HEK293 (cell line): ENCODE measurements around the gene COL7A1.

Experiments
- CTCF ChIA-PET: fragments of 350-600 bp; formaldehyde crosslinking; extraction: SDS; loops from one replicate; lab custom pipeline; 2021; ENCODE audit warnings: antibody characterized with exemption; lab: Yijun Ruan, JAX
- POLR2A ChIA-PET: fragments of 300-600 bp; formaldehyde crosslinking; extraction: SDS; loops from one replicate; lab custom pipeline; 2020; ENCODE audit warnings: antibody characterized with exemption, inconsistent platforms; lab: Yijun Ruan, JAX
- H3K27ac ChIP-seq: fragments of 200-500 bp; sonication (Bioruptor generic); 2 replicates; pipeline ENCODE4 v1.5.1; 2014; ENCODE audit warnings: low read depth, low read length, control low read depth, inconsistent platforms; ENCODE audit errors: extremely low read depth
- H3K36me3 ChIP-seq, 2 experiments: fragments of 200-500 bp in 1 of 2; sonication (Bioruptor generic) in 1 of 2; 1 replicate in 1 of 2; 2 replicates in 1 of 2; pipeline ENCODE4 v1.5.1; 2014 to 2017; ENCODE audit warnings: inconsistent platforms in 2 of 2, low read length in 2 of 2; ENCODE audit not compliant: control insufficient read depth in 2 of 2, insufficient read depth in 1 of 2
- H3K4me1 ChIP-seq: fragments of 200-500 bp; sonication (Bioruptor generic); 2 replicates; pipeline ENCODE4 v1.5.1; 2014; ENCODE audit warnings: mild to moderate bottlenecking, low read length, inconsistent platforms; ENCODE audit not compliant: control insufficient read depth, insufficient read depth
- H3K4me3 ChIP-seq: 2 replicates; pipeline ENCODE4 v1.5.1; 2011; ENCODE audit warnings: low read depth, mild to moderate bottlenecking, control low read depth, low read length, moderate library complexity
- H3K9me3 ChIP-seq: fragments of 200-500 bp; sonication (Bioruptor generic); 2 replicates; pipeline ENCODE4 v1.5.1; 2014; ENCODE audit warnings: low read depth, low read length, inconsistent platforms; ENCODE audit not compliant: control insufficient read depth, insufficient read depth
- EGR2 ChIP-seq: fragments of 450-650 bp; formaldehyde crosslinking; IDR thresholded peaks from 2 replicates; pipeline ENCODE4 v1.5.1; 2016; ENCODE audit warnings: low read depth, missing biosample characterization, missing genetic modification characterization
- HOXD13 ChIP-seq: sonication (generic); formaldehyde crosslinking; IDR thresholded peaks from 2 replicates; pipeline ENCODE4 v1.8.0; 2022; ENCODE audit warnings: missing genetic modification reagents, borderline replicate concordance
- KLF1 ChIP-seq: fragments of 450-650 bp; formaldehyde crosslinking; IDR thresholded peaks from 2 replicates; pipeline ENCODE4 v1.5.1; 2016; ENCODE audit warnings: missing biosample characterization, missing genetic modification characterization
- KLF9 ChIP-seq: fragments of 450-650 bp; formaldehyde crosslinking; IDR thresholded peaks from 2 replicates; pipeline ENCODE4 v1.5.1; 2016; ENCODE audit warnings: missing biosample characterization, missing genetic modification characterization, low read depth
- MZF1 ChIP-seq: fragments of 450-650 bp; formaldehyde crosslinking; IDR thresholded peaks from 2 replicates; pipeline ENCODE4 v1.5.1; 2017; ENCODE audit warnings: missing biosample characterization, missing genetic modification characterization, borderline replicate concordance
- PRDM1 ChIP-seq: fragments of 450-650 bp; formaldehyde crosslinking; IDR thresholded peaks from 2 replicates; pipeline ENCODE4; 2016; ENCODE audit warnings: missing biosample characterization, missing genetic modification characterization
- TRIM28 ChIP-seq: IDR thresholded peaks from 2 replicates; pipeline ENCODE4 v1.6.1; 2011; ENCODE audit warnings: low read length, control low read depth, borderline replicate concordance
- ZNF114 ChIP-seq: fragments of 450-650 bp; formaldehyde crosslinking; IDR thresholded peaks from 2 replicates; pipeline ENCODE4 v1.5.0; 2017; ENCODE audit warnings: missing biosample characterization, missing genetic modification characterization
- ZNF140 ChIP-seq: fragments of 450-650 bp; formaldehyde crosslinking; IDR thresholded peaks from 2 replicates; pipeline ENCODE4 v1.5.1; 2016; ENCODE audit warnings: missing biosample characterization, missing genetic modification characterization
- ZNF211 ChIP-seq: fragments of 450-650 bp; formaldehyde crosslinking; IDR thresholded peaks from 2 replicates; pipeline ENCODE4 v1.5.1; 2016; ENCODE audit warnings: low read depth, missing biosample characterization, missing genetic modification characterization
- ZNF24 ChIP-seq: fragments of 450-650 bp; formaldehyde crosslinking; IDR thresholded peaks from 2 replicates; pipeline ENCODE4 v1.5.1; 2016; ENCODE audit warnings: missing biosample characterization, missing genetic modification characterization
- ZNF324 ChIP-seq: fragments of 450-650 bp; formaldehyde crosslinking; IDR thresholded peaks from 2 replicates; pipeline ENCODE4 v1.5.1; 2016; ENCODE audit warnings: missing biosample characterization, missing genetic modification characterization
- ZNF341 ChIP-seq: fragments of 450-650 bp; formaldehyde crosslinking; IDR thresholded peaks from 2 replicates; pipeline ENCODE4; 2016; ENCODE audit warnings: low read depth, missing biosample characterization, missing genetic modification characterization
- ZNF350 ChIP-seq: fragments of 450-650 bp; formaldehyde crosslinking; IDR thresholded peaks from 2 replicates; pipeline ENCODE4 v1.5.0; 2017; ENCODE audit warnings: missing biosample characterization, mild to moderate bottlenecking, missing genetic modification characterization
- ZNF404 ChIP-seq: fragments of 450-650 bp; formaldehyde crosslinking; IDR thresholded peaks from 2 replicates; pipeline ENCODE4 v1.5.1; 2017; ENCODE audit warnings: missing biosample characterization, missing genetic modification characterization
- ZNF423 ChIP-seq: fragments of 450-650 bp; formaldehyde crosslinking; IDR thresholded peaks from 2 replicates; pipeline ENCODE4 v1.5.1; 2016; ENCODE audit warnings: missing biosample characterization, missing genetic modification characterization
- ZNF473 ChIP-seq: fragments of 450-650 bp; formaldehyde crosslinking; IDR thresholded peaks from 2 replicates; pipeline ENCODE4 v1.5.1; 2017; ENCODE audit warnings: missing biosample characterization, missing genetic modification characterization
- ZNF514 ChIP-seq: fragments of 450-650 bp; formaldehyde crosslinking; IDR thresholded peaks from 2 replicates; pipeline ENCODE4 v1.5.1; 2016; ENCODE audit warnings: missing biosample characterization, missing genetic modification characterization
- ZNF521 ChIP-seq: fragments of 450-650 bp; formaldehyde crosslinking; IDR thresholded peaks from 2 replicates; pipeline ENCODE4 v1.5.1; 2017; ENCODE audit warnings: missing biosample characterization, mild to moderate bottlenecking, missing genetic modification characterization
- ZNF571 ChIP-seq: fragments of 450-650 bp; formaldehyde crosslinking; IDR thresholded peaks from 2 replicates; pipeline ENCODE4 v1.5.0; 2017; ENCODE audit warnings: missing biosample characterization, missing genetic modification characterization
- ZNF621 ChIP-seq: fragments of 450-650 bp; formaldehyde crosslinking; IDR thresholded peaks from 2 replicates; pipeline ENCODE4 v1.5.1; 2017; ENCODE audit warnings: missing biosample characterization, missing genetic modification characterization
- ZNF623 ChIP-seq: fragments of 450-650 bp; formaldehyde crosslinking; IDR thresholded peaks from 2 replicates; pipeline ENCODE4 v1.5.1; 2016; ENCODE audit warnings: missing biosample characterization, missing genetic modification characterization
- ZNF624 ChIP-seq: fragments of 450-650 bp; formaldehyde crosslinking; IDR thresholded peaks from 2 replicates; pipeline ENCODE4 v1.5.1; 2017; ENCODE audit warnings: missing biosample characterization, missing genetic modification characterization
- ZNF639 ChIP-seq: fragments of 450-650 bp; formaldehyde crosslinking; IDR thresholded peaks from 2 replicates; pipeline ENCODE4 v1.5.1; 2016; ENCODE audit warnings: missing biosample characterization, missing genetic modification characterization
- ZNF664 ChIP-seq: fragments of 450-650 bp; formaldehyde crosslinking; IDR thresholded peaks from 2 replicates; pipeline ENCODE4 v1.5.1; 2016; ENCODE audit warnings: missing biosample characterization, missing genetic modification characterization
- ZSCAN30 ChIP-seq: fragments of 450-650 bp; IDR thresholded peaks from 2 replicates; pipeline ENCODE4 v1.5.1; 2018; ENCODE audit warnings: missing biosample characterization, mild to moderate bottlenecking, missing genetic modification characterization, moderate library complexity
- TF ChIP-seq, protein P1 (sequence below): fragments of 450-650 bp; formaldehyde crosslinking; IDR thresholded peaks from 2 replicates; pipeline ENCODE4 v1.5.1; 2016; ENCODE audit warnings: missing biosample characterization, missing genetic modification characterization
- TF ChIP-seq, protein P2 (sequence below): fragments of 450-650 bp; IDR thresholded peaks from 2 replicates; pipeline ENCODE4 v1.5.1; 2018; ENCODE audit warnings: missing biosample characterization, missing genetic modification characterization

COL7A1 gene

DNA sequence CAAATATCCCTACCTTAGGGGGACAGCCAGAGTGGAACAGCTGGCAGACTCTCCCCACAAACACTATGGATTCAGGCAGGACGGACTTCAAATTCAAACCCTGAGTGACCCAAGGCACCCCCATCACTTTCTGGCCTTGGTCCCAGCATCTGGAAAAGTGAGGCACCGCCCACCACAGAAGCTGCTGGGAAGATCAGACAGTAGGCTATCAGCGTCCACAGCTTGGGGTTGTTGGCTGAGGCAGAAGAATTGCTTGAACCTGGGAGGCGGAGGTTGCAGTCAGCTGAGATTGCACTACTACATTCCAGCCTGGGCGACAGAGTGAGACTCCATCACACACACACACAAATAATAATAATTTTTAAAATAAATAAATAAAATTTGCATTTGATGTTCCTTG is 47.0 kb downstream of the COL7A1 start:
- no peaks in the 10 kb centered on the region for H3K9me3 ChIP-seq
- H3K4me1 ChIP-seq = no peaks in the 10 kb centered on the region
- no peak overlapping the region for H3K4me3 ChIP-seq
- peaks cover 0 to 18% of the 10 kb centered on the region in 2 experiments; a peak in 1 of 3 replicates for H3K36me3 ChIP-seq
- ChIA-PET CTCF (interaction anchor here (0.7 to 3.0 kb wide), 6 partner anchors 8 to 147 kb away, joined by 3 to 47 read pairs (median 4); no protein-coding TSS in a partner anchor), POLR2A (no interaction called here)
- H3K27ac ChIP-seq = no peak overlapping the region
- TF ChIP-seq ZNF571 (no peak), TRIM28 (no peak)

DNA sequence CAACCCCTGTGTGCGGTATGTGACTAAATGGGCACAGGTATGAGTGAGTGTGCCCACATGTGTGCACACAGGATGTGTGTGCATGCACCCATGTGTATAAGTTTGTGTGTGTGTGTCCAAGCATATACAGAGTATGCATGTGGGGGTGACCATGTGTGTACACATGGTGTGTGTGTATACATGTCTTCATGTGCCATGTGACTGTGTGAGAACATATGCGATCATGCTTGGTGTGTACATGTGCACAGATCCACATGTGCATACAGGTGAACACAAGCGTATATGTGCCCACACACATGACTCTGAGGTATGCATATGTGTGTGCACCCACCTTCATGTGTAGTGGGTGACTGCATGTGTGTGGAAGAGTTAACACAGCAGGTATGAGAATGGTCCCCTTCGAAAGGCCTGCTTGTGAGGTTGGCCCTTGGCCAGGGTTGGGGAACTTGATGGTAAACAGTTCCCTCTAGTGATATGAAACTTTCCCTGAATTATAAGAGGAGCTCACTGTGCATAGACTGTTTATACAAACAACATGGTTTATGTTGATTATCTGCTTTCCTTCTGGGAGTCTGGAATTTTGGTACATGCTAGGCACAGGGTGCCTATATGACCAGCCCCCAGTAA is 48.8 kb downstream of the COL7A1 start:
- H3K4me3 ChIP-seq = no peak overlapping the region
- ChIA-PET POLR2A (no interaction called here), CTCF (interaction anchor here (0.6 to 1.3 kb wide), 4 partner anchors 50 to 313 kb away, joined by 3 to 7 read pairs (median 4); no protein-coding TSS in a partner anchor)
- H3K4me1 ChIP-seq = no peaks in the 10 kb centered on the region
- no peak overlapping the region for H3K27ac ChIP-seq
- no peaks in the 10 kb centered on the region for H3K9me3 ChIP-seq
- H3K36me3 ChIP-seq = peaks cover 0 to 24% of the 10 kb centered on the region in 2 experiments; a peak in 1 of 3 replicates
- no peak for TF ChIP-seq ZNF623 (tag by site-specific recombination)
- TF ChIP-seq ZNF350 (tag by site-specific recombination) = no peak
- TF ChIP-seq ZNF521 (tag by site-specific recombination) = no peak
- no peak for TF ChIP-seq KLF1 (tag by site-specific recombination)
- no peak for TF ChIP-seq ZSCAN30 (tag by site-specific recombination)
- no peak for TF ChIP-seq ZNF473 (tag by site-specific recombination)
- no peak for TF ChIP-seq EGR2 (tag by site-specific recombination)
- TF ChIP-seq ZNF664 (tag by site-specific recombination) = no peak
- TF ChIP-seq ZNF211 (tag by site-specific recombination) = no peak
- no peak for TF ChIP-seq ZNF639 (tag by site-specific recombination)
- no peak for TF ChIP-seq ZNF341 (tag by site-specific recombination)
- no peak for TF ChIP-seq MZF1 (tag by site-specific recombination)
- no peak for TF ChIP-seq PRDM1 (tag by site-specific recombination)
- no peak for TF ChIP-seq ZNF514
- TF ChIP-seq ZNF404 (tag by site-specific recombination) = no peak
- no peak for TF ChIP-seq ZNF24
- TF ChIP-seq ZNF624 (tag by site-specific recombination) = no peak
- no peak for TF ChIP-seq ZNF324 (tag by site-specific recombination)
- TF ChIP-seq ZNF140 (tag by site-specific recombination) = no peak
- no peak for TF ChIP-seq KLF9

DNA sequence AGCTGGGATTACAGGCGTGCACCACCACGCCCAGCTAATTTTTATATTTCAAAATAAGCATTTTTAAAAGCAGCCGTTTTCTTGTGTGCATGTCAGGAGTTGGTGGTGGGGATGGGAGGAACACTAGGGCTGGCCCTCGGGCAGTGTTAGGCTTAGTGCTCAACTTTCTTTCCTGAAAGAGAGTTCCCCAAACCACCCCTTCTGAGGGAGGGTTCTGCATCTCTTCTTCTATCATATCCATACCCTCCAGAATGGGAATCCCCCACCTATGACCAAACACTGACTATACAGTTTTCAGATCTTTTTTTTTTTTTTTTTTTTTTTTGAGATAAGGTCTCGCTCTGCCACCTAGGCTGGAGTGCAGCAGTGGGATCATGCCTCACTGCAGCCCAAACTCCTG is 51.0 kb downstream of the COL7A1 start:
- H3K4me1 ChIP-seq = no peaks in the 10 kb centered on the region
- POLR2A ChIA-PET = no interaction called here
- peaks cover 0 to 24% of the 10 kb centered on the region in 2 experiments; a peak in 1 of 3 replicates for H3K36me3 ChIP-seq
- CTCF ChIA-PET = interaction anchor here (1.1 to 1.3 kb wide), 2 partner anchors 9 to 18 kb away, joined by 3 to 6 read pairs; no protein-coding TSS in a partner anchor
- H3K27ac ChIP-seq = no peak overlapping the region
- no peak overlapping the region for H3K4me3 ChIP-seq
- no peaks in the 10 kb centered on the region for H3K9me3 ChIP-seq
- TF ChIP-seq, protein P1, sequence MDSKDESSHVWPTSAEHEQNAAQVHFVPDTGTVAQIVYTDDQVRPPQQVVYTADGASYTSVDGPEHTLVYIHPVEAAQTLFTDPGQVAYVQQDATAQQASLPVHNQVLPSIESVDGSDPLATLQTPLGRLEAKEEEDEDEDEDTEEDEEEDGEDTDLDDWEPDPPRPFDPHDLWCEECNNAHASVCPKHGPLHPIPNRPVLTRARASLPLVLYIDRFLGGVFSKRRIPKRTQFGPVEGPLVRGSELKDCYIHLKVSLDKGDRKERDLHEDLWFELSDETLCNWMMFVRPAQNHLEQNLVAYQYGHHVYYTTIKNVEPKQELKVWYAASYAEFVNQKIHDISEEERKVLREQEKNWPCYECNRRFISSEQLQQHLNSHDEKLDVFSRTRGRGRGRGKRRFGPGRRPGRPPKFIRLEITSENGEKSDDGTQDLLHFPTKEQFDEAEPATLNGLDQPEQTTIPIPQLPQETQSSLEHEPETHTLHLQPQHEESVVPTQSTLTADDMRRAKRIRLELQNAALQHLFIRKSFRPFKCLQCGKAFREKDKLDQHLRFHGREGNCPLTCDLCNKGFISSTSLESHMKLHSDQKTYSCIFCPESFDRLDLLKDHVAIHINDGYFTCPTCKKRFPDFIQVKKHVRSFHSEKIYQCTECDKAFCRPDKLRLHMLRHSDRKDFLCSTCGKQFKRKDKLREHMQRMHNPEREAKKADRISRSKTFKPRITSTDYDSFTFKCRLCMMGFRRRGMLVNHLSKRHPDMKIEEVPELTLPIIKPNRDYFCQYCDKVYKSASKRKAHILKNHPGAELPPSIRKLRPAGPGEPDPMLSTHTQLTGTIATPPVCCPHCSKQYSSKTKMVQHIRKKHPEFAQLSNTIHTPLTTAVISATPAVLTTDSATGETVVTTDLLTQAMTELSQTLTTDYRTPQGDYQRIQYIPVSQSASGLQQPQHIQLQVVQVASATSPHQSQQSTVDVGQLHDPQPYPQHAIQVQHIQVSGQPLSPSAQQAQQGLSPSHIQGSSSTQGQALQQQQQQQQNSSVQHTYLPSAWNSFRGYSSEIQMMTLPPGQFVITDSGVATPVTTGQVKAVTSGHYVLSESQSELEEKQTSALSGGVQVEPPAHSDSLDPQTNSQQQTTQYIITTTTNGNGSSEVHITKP (tag by site-specific recombination) = no peak
- TF ChIP-seq HOXD13 (CRISPR knock-in tag) = no peak
- no peak for TF ChIP-seq ZNF114 (tag by site-specific recombination)
- TF ChIP-seq ZNF423 (tag by site-specific recombination) = no peak
- no peak for TF ChIP-seq ZNF24
- TF ChIP-seq ZNF621 (tag by site-specific recombination) = no peak
- TF ChIP-seq PRDM1 (tag by site-specific recombination) = no peak
- TF ChIP-seq, protein P2, sequence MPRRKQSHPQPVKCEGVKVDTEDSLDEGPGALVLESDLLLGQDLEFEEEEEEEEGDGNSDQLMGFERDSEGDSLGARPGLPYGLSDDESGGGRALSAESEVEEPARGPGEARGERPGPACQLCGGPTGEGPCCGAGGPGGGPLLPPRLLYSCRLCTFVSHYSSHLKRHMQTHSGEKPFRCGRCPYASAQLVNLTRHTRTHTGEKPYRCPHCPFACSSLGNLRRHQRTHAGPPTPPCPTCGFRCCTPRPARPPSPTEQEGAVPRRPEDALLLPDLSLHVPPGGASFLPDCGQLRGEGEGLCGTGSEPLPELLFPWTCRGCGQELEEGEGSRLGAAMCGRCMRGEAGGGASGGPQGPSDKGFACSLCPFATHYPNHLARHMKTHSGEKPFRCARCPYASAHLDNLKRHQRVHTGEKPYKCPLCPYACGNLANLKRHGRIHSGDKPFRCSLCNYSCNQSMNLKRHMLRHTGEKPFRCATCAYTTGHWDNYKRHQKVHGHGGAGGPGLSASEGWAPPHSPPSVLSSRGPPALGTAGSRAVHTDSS (tag by site-specific recombination) = no peak
- TF ChIP-seq MZF1 (tag by site-specific recombination) = no peak
